GM21367 (cell line): ENCODE measurements around the gene SFI1.

Source experiments
- ATAC-seq: cut with Tn5 transposase; IDR thresholded peaks from one replicate; pipeline ENCODE4 v1.9.1; 2021; ENCODE audit not compliant: unreplicated experiment

SFI1 gene

GRCh38 chr22:31662668-31663037 lies 166.3 kb downstream of the SFI1 start:
- no peak for ATAC-seq
